Measurements from ENCODE around the gene CFAP90. TPM values are rescaled to one million over a fixed set of nuclear protein-coding genes. Genes with fewer than 3 reads are reported as not detected.

Gene CFAP90
- total RNA-seq, 1 donor from 2014 or later: 0.64 TPM

GRCh38 chr5:7837403-7837802 is 13.5 kb downstream of the CFAP90 start:
- Histone ChIP-seq H4K20me1 (ENCODE audit: insufficient read depth, low read length) (no peaks in the 10 kb centered on the region), H3K36me3 (ENCODE audit: insufficient read depth, low read length) (no peaks in the 10 kb centered on the region), H3K27ac (ENCODE audit: low read depth, low read length) (no peak overlapping the region), H3K9me3 (ENCODE audit: insufficient read depth, low read depth, low read length) (no peaks in the 10 kb centered on the region), H3K4me3 (ENCODE audit: insufficient read depth, low read depth, low read length) (no peak overlapping the region), H3K4me2 (ENCODE audit: low read length) (no peak overlapping the region), H2AFZ (ENCODE audit: low read depth, low read length) (no peak overlapping the region), H3K9ac (ENCODE audit: low read length) (no peak overlapping the region), H3K27me3 (ENCODE audit: insufficient read depth, low read length) (no peaks in the 10 kb centered on the region), H3K4me1 (ENCODE audit: insufficient read depth, low read length) (no peaks in the 10 kb centered on the region), H3K79me2 (ENCODE audit: insufficient read depth, low read length) (no peaks in the 10 kb centered on the region)
- no peak for DNase-seq (ENCODE audit: low read depth)
- H3K36me3 Mint-ChIP-seq (ENCODE audit: low read depth, unreplicated experiment): no peaks in the 10 kb centered on the region
- H3K27ac Mint-ChIP-seq (ENCODE audit: unreplicated experiment): no peak overlapping the region
- FAIRE-seq: no peak
- no peaks in the 10 kb centered on the region for H3K27me3 Mint-ChIP-seq (ENCODE audit: low read depth, unreplicated experiment)
- no peak overlapping the region for H3K4me3 Mint-ChIP-seq (ENCODE audit: unreplicated experiment)
- peaks cover 3% of the 10 kb centered on the region for H3K9me3 Mint-ChIP-seq (ENCODE audit: unreplicated experiment)
- H3K4me1 Mint-ChIP-seq (ENCODE audit: low read depth, unreplicated experiment): peaks cover 3% of the 10 kb centered on the region
- TF ChIP-seq CTCF (IDR thresholded peaks at IDR 0.05; ENCODE audit: insufficient read depth, low read depth, low read length) (no peak), EZH2 (IDR thresholded peaks at IDR 0.05; ENCODE audit: insufficient read depth, low read length) (no peak)

GRCh38 chr5:7834982-7835381 is 16.0 kb downstream of the CFAP90 start:
- Histone ChIP-seq H3K79me2 (ENCODE audit: insufficient read depth, low read length) (no peaks in the 10 kb centered on the region), H3K27me3 (ENCODE audit: insufficient read depth, low read length) (no peaks in the 10 kb centered on the region), H3K4me2 (ENCODE audit: low read length) (no peak overlapping the region), H3K4me3 (ENCODE audit: insufficient read depth, low read depth, low read length) (no peak overlapping the region), H3K4me1 (ENCODE audit: insufficient read depth, low read length) (no peaks in the 10 kb centered on the region), H3K36me3 (ENCODE audit: insufficient read depth, low read length) (no peaks in the 10 kb centered on the region), H4K20me1 (ENCODE audit: insufficient read depth, low read length) (no peaks in the 10 kb centered on the region), H3K9ac (ENCODE audit: low read length) (no peak overlapping the region), H3K9me3 (ENCODE audit: insufficient read depth, low read depth, low read length) (no peaks in the 10 kb centered on the region), H3K27ac (ENCODE audit: low read depth, low read length) (no peak overlapping the region), H2AFZ (ENCODE audit: low read depth, low read length) (no peak overlapping the region)
- TF ChIP-seq CTCF (IDR thresholded peaks at IDR 0.05; ENCODE audit: insufficient read depth, low read depth, low read length): no peak
- Mint-ChIP-seq H3K27me3 (ENCODE audit: low read depth, unreplicated experiment) (peaks cover 5% of the 10 kb centered on the region), H3K36me3 (ENCODE audit: low read depth, unreplicated experiment) (no peaks in the 10 kb centered on the region), H3K4me3 (ENCODE audit: unreplicated experiment) (no peak overlapping the region), H3K9me3 (ENCODE audit: unreplicated experiment) (no peaks in the 10 kb centered on the region), H3K4me1 (ENCODE audit: low read depth, unreplicated experiment) (no peaks in the 10 kb centered on the region), H3K27ac (ENCODE audit: unreplicated experiment) (no peak overlapping the region)
- no peak for FAIRE-seq
- DNase-seq (ENCODE audit: low read depth): no peak

GRCh38 chr5:7828269-7828668 is 22.7 kb downstream of the CFAP90 start:
- no peaks in the 10 kb centered on the region for H3K9me3 Mint-ChIP-seq (ENCODE audit: unreplicated experiment)
- Histone ChIP-seq H3K4me3 (ENCODE audit: insufficient read depth, low read depth, low read length) (no peak overlapping the region), H3K4me2 (ENCODE audit: low read length) (no peak overlapping the region), H3K9ac (ENCODE audit: low read length) (no peak overlapping the region), H3K27me3 (ENCODE audit: insufficient read depth, low read length) (no peaks in the 10 kb centered on the region), H3K36me3 (ENCODE audit: insufficient read depth, low read length) (no peaks in the 10 kb centered on the region), H3K9me3 (ENCODE audit: insufficient read depth, low read depth, low read length) (no peaks in the 10 kb centered on the region), H3K79me2 (ENCODE audit: insufficient read depth, low read length) (no peaks in the 10 kb centered on the region), H4K20me1 (ENCODE audit: insufficient read depth, low read length) (no peaks in the 10 kb centered on the region), H2AFZ (ENCODE audit: low read depth, low read length) (no peak overlapping the region), H3K27ac (ENCODE audit: low read depth, low read length) (no peak overlapping the region), H3K4me1 (ENCODE audit: insufficient read depth, low read length) (no peaks in the 10 kb centered on the region)
- H3K27ac Mint-ChIP-seq (ENCODE audit: unreplicated experiment): no peak overlapping the region
- H3K27me3 Mint-ChIP-seq (ENCODE audit: low read depth, unreplicated experiment): peaks cover 7% of the 10 kb centered on the region
- no peaks in the 10 kb centered on the region for H3K4me1 Mint-ChIP-seq (ENCODE audit: low read depth, unreplicated experiment)
- no peak for FAIRE-seq
- no peaks in the 10 kb centered on the region for H3K36me3 Mint-ChIP-seq (ENCODE audit: low read depth, unreplicated experiment)
- TF ChIP-seq EZH2 (IDR thresholded peaks at IDR 0.05; ENCODE audit: insufficient read depth, low read length) (no peak), CTCF (IDR thresholded peaks at IDR 0.05; ENCODE audit: insufficient read depth, low read depth, low read length) (no peak)
- DNase-seq (ENCODE audit: low read depth): no peak
- H3K4me3 Mint-ChIP-seq (ENCODE audit: unreplicated experiment): no peak overlapping the region

All from astrocyte (in vitro differentiated cells and primary cell).